ENCODE data around the gene GUCA2B.

Gene GUCA2B

DNA sequence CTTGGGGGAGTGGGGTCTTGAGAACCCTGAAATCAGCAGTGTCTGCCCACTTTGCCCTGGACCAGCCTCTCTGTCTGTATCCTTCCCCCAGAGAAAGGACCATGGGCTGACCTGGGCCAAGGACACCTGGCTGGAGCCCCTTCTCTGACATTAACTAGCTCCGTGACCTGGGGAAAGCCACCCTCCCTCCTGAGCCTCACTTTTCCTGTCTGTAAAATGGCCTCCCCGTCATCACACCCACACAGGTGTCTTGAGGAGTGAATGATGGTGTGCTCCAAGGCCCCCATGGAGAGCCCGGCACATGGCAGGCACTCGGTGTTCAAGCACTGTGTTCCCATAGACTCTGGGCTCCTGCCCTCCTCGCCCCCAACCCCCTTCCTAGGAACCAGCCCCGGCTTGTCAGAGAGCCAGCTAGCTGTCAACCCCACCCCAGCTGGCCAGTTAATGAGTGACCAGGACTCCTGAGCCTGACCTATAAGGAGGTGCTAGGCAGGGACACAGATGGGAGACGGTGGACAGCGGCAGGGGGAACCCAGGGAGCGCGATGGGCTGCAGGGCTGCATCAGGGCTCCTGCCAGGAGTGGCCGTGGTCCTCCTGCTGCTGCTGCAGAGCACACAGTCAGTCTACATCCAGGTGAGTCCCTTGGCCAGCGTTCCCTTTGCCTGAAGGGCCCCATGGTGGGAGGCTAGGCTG is at the start of gene GUCA2B:
Gene GUCA2B (plus strand): TSS at position 504 of the 694 bp plus-strand sequence. CDS start 41 bp downstream, at position 545.
- DNase-seq, result peak; percentile 24

DNA sequence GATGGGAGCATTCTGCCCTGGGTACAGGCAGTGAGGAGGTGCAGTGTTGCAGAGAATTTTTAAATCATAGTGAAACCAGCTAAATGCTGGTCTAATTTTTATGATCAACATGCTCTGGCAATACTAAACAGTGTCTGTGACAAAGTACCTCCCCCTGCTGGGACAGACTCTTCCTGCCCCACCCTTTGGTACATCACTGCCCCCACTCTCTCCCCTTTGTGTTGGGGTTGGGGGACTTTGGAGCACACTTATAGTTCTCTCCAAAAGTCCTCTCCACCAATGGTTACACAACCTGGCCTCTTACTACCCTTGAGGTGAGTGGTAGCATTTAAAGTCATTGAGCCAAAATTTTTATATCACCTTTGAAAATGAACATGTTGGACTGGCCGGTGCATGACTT is 48.2 kb upstream of the GUCA2B start:
- DNase-seq, result no peak

DNA sequence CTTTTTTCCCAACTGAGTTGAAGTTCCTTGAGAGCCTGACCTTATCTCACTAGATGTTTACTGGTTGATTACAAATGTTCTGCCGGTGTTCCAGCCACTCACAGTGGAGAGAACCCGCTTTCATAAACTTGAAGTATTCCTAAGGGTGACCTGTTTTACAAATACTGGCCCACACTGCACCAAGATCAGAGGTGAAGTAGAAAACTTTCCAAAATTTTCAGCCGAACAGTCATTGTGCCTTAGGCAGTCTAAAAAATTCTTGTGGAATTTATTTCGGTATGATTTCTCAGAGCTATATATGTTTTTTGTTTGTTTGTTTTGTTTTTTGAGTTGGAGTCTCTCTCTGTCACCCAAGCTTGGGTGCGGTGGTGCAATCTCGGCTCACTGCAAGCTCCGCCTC is 44.9 kb upstream of the GUCA2B start:
- DNase-seq, result no peak

DNA sequence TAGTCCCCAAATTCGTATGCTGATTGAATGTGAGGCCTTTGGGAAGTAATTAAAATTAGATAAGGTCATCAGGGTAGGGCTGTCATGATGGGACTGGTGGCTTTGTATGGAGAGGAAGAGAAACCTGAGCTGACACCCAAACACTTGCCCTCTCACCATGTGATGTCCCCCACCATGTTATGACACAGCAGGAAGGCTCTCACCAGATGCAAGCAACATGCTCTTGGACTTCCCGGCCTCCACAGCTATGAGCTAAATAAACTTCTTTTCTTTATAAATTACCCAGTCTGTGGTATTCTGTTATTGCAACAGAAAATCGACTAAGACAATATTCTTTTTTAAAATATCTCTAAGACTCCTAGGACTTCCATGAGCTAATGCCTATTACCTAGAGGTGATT is 43.6 kb upstream of the GUCA2B start:
- no peak for DNase-seq

DNA sequence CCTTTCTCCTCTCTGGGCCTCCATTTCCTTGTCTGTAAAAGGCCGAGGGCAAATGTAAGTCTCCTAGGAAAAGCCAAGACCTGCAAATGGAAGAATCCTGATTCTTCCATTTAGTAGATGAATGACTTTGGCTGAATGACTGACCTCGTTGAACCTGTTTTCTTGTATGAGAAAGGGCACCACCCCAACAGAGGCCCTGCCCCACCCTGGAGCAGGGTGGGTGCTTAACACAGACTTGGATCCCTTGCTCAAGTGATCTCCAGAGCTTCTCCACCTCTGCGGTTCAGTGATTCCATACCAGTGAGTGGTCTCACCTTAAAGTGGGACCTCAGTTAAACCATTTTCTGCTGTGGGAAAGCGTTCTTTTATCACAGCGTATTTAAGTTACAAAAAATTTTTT is 39.0 kb upstream of the GUCA2B start:
- no peak for DNase-seq

DNA sequence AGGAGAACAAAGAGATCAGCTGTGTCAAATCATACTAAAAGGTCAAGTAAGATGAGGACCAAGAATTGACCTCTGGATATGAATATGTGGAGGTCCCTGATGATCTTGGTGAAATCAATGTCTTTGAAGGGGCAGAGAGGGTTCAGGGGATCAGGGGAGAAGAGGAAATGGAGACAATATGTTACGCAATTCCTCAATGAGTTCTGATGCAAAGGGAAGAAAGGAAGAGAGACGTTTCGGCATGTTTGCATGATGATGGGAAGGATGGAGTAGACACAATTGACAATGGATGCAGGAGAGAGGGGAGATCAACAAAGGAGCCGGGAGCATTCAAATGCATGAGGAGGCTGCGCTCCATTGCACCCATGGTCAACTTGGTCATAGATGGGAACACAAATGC is 36.0 kb upstream of the GUCA2B start:
- no peak for DNase-seq

DNA sequence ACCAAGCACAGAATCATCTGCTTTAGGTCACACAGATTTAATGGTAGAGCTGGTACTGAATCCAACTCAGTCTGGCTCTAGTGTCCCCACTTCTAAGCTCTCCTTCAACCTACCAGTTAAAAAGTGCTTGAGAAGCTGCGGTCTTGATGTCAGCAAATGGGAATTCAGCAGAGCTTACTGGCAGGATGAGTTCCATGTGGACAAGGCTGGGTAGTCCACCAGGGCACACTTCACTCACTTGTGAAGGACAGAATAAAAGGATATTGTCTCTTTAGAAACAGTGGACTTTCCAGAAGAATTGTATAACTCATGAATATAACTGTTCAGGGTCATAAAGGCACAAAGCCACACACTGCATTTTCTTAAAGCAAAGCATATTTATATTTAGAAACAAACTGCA is 35.1 kb upstream of the GUCA2B start:
- DNase-seq, result no peak

DNA sequence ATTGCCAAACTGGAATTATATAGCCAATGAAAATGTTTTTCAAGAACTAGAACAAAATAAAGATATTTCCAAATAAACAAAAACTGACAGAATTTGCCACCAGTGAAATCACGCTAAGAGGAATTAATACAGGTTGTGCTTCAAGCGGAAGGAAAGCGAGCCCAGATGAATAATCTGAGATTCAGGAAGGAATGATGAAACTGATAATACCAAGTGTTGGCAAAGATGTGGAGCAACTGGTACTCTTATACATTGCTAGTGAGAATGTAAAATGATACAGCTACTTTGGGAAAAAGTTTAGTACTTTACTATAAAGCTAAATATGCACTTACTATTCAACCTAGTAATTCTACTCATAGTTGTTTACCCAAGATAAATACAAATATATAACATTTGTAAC is 30.8 kb upstream of the GUCA2B start:
- no peak for DNase-seq

DNA sequence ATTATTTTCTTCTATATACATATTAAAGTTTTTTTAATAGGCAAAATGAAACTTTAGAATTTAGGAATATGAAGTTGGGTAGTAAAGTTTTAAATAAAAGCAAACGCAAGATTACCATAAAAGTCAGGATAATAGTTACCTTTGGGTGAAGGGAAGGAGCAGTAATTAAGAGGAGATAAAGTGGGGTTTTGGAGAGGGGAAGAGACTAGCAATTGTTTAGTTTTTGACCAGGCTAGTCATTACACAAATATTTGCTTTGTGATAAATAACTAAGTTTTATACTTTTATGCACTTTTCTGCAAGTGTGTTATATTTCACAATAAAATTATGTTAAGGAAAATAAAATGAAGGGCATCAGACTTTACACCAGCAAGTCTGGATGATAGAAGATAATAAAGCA is 27.7 kb upstream of the GUCA2B start:
- no peak for DNase-seq

DNA sequence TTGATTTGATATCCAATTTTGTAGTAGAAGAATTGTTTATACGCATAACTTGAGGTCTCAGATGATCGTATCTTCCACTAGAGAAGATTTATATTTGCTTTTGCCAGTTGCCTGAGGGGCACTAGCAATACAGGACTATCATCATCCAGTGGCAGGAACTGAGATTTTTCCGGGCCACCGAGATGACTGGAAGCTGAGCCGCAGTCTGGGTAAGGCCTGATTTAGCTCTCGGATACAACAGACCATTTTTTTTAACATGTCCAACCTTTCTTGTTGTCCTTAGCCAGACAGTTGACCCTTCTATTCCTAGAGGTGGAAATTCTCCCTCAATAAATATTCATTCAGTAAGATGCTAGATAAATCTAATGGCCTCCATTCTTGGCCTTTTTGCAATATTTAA is 25.4 kb upstream of the GUCA2B start:
- DNase-seq, result no peak

DNA sequence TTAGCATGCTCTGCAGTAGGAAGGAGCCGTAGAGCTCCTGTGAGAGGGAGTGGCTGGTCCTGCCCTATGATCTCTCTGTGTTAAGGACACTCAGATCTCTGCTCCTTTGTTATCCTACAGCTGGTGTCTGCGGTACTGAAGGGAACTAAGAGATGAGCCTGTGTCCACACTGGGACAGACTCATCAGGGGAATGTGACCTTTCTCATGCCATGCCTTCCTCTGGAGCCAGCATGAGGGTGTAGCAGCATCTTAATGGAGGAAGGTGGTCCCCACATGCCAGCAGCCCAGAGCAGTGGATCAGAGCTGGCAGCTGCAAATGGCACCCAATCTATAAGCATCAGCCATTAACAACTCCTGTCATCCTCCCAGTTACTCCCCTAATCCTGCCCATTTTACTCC is 24.7 kb upstream of the GUCA2B start:
- no peak for DNase-seq

DNA sequence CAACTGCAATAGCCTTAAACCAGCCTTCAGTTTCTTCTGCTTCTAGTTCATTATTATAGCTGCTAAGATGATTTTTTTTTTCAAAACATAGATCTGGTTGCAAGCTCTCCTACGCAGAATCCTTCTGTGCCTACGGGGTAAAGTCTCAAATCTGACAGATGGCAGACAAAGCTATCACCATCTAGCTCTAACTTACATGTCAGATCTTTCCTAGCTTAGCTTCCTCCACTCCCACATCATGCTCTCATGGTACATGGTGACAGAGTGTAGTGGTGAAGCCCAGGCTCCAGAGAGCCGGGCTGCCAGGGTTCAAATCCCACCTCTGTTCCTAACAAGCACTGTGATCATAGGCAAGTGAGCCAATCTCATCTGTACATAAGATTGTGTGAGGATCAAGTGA is 24.2 kb upstream of the GUCA2B start:
- DNase-seq, result no peak

DNA sequence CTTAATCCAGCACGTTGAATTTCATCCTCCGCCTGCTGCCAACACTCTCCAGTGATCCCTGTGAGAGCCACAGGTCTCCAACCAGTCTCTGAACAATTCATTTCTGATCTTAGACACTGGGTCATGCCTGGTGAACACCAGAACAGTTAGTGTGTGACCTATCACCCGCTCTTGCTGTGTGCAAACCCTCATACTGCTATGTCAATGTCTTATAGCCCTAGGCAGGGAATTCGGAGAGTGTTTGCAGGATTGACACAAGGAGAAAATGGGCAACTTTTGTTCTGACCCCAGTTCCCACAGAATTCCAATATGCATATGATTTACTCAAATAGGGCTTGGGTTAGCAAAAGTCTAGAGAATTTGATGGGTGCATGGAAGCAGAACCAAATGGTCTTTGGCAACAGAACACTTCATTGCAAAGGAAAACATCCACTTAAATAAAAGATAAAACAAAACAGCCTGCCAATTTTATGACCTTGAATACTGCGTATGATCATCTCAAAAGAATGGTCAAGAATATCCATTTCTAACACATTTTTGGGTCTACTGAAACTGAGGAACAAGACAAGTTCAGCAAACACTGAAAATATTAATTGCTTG is 23.0 kb upstream of the GUCA2B start:
- DNase-seq, result no peak

DNA sequence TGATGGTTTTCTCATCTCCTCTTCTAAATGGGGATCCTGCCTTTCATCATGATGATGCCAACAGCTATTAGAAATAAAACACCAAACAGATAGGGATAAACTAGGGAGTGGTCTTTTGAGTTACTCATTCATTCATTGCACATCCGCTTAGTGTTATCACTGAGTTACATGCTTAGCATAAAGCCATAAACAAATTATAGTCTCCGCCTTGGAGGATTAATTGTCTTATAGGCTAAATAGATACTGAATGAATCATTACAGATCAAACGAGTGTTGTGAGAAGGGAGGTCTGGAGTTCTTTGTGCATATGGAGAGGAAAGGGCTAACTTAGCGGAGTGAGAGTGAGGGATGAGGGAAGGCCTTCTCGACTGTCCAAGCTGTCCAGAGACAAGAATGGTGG is 19.8 kb upstream of the GUCA2B start:
- DNase-seq, result no peak

DNA sequence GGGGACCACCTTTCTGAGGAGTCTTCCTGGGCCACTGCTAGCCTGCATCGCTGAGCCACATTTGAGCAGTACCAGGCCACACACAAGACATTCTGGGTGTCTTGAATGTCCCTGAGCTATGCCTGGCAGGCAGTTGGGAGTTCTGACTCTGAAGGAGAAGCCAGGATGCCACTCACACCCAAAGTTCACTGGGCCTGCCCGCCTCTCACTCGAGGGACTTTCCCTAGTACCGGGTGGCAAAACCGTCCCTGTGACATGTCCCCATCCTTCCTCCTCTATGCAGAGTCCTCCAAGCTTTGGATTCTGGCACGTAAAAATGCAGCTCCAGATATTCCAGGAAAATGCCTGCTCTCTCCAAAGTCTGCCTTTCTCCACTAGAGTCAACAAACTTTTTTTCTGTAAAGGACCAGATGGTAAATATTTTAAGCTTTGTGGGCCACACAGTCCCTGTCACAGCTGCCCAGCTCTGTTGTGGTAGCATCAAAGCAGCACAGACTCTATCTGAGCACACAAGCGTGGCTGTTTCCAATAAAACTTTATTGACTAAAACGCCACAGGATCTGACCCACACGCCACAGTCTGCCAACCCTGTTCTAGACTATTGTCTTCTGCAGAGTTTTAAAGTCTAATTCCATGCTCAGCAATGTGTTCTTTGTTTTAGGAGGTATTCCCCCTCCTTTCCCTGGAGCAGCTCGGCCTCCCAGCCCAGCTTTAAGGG is 19.2 kb upstream of the GUCA2B start:
- DNase-seq, result no peak

DNA sequence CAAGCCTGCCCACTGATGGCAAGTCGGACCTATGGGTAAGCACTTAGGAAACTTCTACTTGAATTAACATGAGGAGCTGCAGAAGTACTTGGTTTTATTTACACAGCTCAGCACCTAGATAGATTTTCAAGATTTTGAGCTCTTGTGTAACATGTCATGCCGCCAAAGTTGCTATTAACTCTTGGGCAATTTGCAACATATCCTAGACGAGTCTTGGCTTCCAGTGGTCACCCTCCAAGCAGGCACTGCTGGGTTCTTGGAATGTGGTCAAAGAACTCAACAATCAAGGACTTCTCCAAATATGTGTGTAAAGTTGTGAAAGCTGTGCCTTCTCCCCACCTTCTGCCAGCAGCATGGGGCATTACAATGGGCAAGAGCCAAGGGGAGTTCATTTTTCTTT is 17.8 kb upstream of the GUCA2B start:
- DNase-seq, result no peak

DNA sequence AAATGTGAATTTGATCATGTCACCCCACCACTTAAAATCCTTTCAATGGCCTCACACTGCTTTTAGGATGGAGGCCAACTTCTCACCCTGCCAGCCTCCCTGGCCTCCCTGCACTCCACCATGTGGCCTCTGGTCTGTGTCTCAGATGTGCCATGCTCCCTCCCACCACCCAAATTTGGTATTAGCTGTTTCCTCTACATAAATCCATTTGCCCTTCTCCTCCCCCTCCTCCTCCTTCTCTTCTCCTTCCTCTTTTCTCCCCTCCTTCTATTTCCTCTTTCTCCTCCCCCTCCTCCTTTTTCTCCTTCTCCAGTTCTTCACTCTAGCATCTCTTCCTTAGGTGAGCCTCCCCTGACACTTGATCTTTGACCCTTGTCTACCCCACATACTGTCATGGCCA is 16.7 kb upstream of the GUCA2B start:
- no peak for DNase-seq

DNA sequence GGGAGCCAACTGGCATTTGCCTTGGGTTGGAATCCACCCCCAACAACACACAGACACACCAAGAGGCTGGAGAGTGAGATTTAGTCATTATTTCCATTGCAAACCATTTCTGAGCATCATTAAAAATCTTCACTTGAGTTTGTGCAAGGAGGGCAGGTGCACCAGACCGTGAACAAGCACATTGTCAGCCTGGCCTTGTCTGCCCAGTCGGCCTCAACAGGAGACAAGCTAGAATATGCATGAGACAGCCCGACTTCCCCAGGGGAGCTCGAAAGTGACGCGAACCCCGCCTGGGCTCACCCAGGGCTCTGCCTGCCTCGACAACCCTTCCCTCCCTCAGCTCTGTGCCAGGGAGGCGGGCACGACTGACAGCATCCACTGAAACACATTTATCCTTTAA is 15.4 kb upstream of the GUCA2B start:
- DNase-seq, result no peak

DNA sequence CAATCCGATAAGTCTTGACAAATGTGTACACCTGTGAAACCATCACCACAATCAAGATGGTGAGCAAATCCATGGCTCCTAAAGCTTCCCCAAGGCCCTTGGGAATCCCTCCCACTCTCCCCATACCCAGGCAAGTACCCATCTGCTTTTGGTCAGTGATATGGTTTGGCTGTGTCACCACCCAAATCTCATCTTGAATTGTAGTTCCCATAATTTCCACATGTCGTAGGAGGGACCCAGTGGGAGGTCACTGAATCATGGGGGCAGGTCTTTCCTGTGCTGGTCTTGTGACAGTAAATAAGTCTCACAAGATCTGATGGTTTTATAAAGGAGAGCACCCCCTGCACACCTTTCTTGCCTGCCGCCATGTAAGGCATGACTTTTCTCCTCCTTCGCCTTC is 14.6 kb upstream of the GUCA2B start:
- no peak for DNase-seq

DNA sequence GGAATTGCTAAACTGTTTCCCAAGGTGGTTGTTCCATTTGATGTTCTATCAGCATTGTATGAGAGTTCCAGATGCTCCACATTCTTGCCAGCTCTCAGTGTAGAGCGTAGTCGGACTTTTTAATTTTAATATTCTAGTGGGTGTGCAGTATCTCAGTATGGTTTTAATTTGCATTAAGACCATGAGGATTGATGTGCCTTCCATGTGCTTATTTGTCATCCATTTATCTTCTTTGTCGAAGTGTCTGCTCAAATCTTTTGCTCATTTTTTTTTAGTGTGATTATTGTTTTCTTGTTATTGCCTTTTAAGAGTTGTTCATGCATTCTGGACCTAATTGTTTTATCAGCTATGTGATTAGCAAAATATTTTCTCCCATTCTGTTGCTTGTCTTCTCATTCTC is 13.8 kb upstream of the GUCA2B start:
- DNase-seq, result no peak

DNA sequence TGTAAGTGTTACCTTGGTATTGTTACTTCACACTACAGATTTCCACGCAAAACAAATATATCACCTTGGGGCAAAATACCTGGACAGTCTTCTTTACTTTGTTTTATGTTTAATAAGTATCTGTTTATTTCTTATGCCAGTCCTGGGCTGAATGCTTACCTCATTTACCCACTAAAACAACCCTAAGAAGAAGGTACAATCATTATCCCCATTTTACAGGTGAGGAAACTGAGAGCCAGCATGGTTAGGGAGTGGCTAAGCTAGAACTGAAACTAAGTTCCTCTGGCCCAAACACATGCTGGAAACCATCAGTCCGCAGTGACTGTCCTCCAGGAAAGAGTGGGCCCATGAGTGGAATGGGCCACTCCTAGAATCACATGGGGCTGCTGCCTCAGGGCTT is 13.0 kb upstream of the GUCA2B start:
- DNase-seq, result no peak

DNA sequence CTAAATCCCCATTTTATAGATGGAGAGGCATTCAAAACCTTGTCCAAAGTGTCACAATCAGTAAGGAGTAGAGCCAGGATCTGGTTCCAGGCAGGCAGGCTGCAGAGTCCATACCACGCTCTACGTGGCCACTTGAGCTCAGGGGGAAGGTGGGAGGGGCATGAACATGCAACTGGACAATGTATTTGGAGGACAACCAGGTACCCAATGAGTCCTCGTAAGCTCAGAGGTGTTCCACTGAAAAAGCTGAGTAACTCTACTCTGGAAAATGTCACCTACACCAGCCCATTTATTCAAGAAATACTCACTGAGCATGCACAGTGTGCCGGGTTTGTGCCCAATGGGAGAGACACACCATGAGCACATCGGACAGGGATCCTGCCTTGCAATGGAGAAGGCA is 11.2 kb upstream of the GUCA2B start:
- DNase-seq, result no peak

DNA sequence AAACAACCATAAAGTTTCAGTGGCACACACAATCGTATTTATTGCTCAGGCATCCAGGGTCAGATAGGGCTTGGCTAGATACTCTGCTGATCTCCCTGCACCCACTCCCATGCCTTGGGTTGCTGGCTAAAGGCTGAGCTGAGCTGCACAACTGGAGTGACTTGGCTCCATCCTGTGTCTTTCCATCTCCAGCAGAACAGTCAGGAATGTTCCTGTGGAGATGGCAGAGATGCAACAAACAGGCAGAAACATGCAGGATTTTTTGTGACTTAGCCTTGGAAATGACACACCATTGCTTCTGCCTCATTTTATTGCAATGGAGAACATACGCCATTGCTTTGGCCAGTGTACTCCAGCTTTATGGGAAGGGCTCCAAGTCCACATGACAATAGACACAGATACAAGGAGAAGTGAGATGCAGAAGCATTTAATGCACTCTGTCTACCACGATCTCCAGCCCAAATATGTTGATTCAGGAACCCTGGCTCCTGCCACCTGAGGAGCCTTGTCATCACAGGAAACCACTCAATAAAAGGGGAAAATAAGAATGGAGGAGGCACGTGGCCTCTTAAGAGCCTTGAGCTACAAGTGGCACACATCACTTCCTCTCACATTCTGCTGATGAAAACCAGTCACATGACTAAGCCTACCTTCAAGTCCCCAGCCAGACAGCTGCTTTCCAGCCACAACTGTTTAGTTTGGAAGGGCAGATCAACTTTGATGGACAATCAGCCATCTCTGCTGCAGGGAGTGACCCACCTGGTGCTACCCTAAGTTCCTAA is 10.1 kb upstream of the GUCA2B start:
- no peak for DNase-seq

Data from activated CD4-positive, CD25-positive, alpha-beta regulatory T cell treated with anti-CD3 and anti-CD28 coated beads, Interleukin-2, amount 50 U/mL, for 72 hours (primary cell).